ENCODE results near the gene SLX4IP.
A peak's percentile ranks its signal among the peaks of the same experiment; 100 is the strongest.

Gene SLX4IP

DNA sequence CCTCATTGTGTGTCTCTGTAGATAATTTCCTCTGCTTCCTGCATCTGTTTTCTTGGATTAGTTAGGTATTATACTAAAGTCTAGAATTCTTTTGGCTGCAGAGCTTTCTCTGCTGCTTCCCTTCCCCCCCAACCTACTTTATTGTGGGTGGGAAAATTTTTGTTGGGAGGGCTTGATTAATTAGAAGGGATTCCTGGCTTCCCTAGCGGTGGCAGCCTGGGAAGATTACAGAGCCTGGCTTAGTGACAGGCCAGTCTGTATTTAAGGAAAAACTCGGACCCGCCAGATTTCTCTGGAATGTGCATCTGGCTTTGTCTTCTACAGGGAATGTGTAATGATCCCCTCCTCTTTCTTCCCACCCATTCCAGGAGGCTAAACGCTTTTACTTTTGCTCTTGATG, 31.2 kb downstream of the SLX4IP start:
- DNase-seq (ENCODE audit: extremely low read depth, low read depth): no peak
- no peak overlapping the region for H3K4me3 ChIP-seq (replicated peaks; ENCODE audit: low read depth, low read length)
- TF ChIP-seq CTCF (IDR thresholded peaks at IDR 0.05; ENCODE audit: low read depth, low read length, missing control alignments): no peak

- DNase-seq (ENCODE audit: extremely low read depth, low read depth): no peak
- no peak for TF ChIP-seq CTCF (IDR thresholded peaks at IDR 0.05; ENCODE audit: low read depth, low read length, missing control alignments)
- no peak overlapping the region for H3K4me3 ChIP-seq (replicated peaks; ENCODE audit: low read depth, low read length)
Measured at GRCh38 chr20:10466855-10467254, 31.8 kb downstream of the SLX4IP start.

DNA sequence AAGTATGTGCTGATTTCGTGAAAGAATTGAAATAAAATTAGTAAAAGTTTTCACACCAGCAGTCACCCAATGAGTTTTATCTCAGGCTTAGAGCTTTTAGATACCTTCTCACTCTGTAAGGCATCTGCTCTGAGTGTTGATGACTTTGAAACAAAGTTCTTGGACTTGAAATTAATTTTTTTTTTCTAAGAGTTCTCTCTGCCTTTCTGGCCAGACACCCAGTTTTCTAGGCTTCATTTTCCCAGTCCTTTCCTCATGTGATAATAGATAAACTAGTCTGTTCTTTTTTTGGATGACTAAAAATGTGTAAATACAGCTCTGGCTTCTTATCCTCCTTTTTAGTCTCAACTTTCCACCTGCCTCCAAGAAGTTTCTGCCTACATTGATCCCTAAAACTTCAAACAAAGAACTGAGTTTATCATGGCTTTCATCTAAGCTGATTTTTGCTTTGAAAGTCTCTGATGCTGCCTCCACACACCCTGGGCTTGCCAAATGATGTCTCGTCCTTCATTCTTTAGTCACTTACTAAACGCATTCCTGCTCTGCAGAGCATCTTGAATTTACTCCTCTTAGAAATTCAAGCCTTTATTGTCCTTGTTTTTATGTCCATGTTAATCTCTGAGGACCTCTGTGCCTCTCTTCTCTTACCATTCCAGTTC, 32.7 kb downstream of the SLX4IP start:
- TF ChIP-seq CTCF (IDR thresholded peaks at IDR 0.05; ENCODE audit: low read depth, low read length, missing control alignments): no peak
- no peak for DNase-seq (ENCODE audit: extremely low read depth, low read depth)
- no peak overlapping the region for H3K4me3 ChIP-seq (replicated peaks; ENCODE audit: low read depth, low read length)

- H3K4me3 ChIP-seq (replicated peaks; ENCODE audit: low read depth, low read length): no peak overlapping the region
- no peak for TF ChIP-seq CTCF (IDR thresholded peaks at IDR 0.05; ENCODE audit: low read depth, low read length, missing control alignments)
- DNase-seq (ENCODE audit: extremely low read depth, low read depth): no peak
Measured at GRCh38 chr20:10468340-10468845, 33.3 kb downstream of the SLX4IP start.

DNA sequence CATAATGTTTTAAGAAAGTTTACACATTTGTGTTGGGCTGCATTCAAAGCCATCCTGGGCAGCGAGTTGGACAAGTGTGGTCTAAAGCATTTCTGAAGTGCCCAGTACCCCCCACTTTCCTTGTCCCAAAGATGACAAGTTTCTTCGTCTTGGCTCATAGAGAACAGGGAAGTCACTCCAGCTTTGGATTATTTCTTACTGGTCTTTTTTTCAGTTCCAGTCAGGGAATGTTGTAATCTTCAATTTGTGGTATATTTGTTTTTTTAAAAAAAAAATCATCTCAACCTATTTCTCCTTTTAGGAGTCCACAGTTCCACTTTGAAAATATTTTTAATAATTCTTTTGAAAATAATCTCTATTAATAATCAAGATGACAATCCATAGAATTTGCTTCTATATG, 34.0 kb downstream of the SLX4IP start:
- no peak for DNase-seq (ENCODE audit: extremely low read depth, low read depth)
- no peak for TF ChIP-seq CTCF (IDR thresholded peaks at IDR 0.05; ENCODE audit: low read depth, low read length, missing control alignments)
- H3K4me3 ChIP-seq (replicated peaks; ENCODE audit: low read depth, low read length): no peak overlapping the region

GRCh38 chr20:10469599-10469998, 34.5 kb downstream of the SLX4IP start:
- peak; percentile 58 for TF ChIP-seq CTCF (IDR thresholded peaks at IDR 0.05; ENCODE audit: low read depth, low read length, missing control alignments)
- no peak overlapping the region for H3K4me3 ChIP-seq (replicated peaks; ENCODE audit: low read depth, low read length)
- peak; percentile 67 for DNase-seq (ENCODE audit: extremely low read depth, low read depth)

GRCh38 chr20:10470276-10470675, 35.2 kb downstream of the SLX4IP start:
- no peak for TF ChIP-seq CTCF (IDR thresholded peaks at IDR 0.05; ENCODE audit: low read depth, low read length, missing control alignments)
- DNase-seq (ENCODE audit: extremely low read depth, low read depth): no peak
- no peak overlapping the region for H3K4me3 ChIP-seq (replicated peaks; ENCODE audit: low read depth, low read length)
